Testis (tissue), 2 donors: ENCODE data around the gene POLR2E.

ENCODE experiments used
- POLR2A ChIP-seq: fragments of 450-650 bp; IDR thresholded peaks from one replicate; pipeline ENCODE4 v1.6.1; 2017; ENCODE audit warnings: antibody characterized with exemption, mild to moderate bottlenecking, moderate library complexity
- TF ChIP-seq, protein P1 (sequence below), 3 experiments: fragments of 450-650 bp in 2 of 3; fragments of 200-600 bp in 1 of 3; sonication (generic) in 1 of 3; IDR thresholded peaks; one replicate each; pipeline ENCODE4 v1.5.1; 2016 to 2019; ENCODE audit warnings: antibody characterized with exemption in 3 of 3, mild to moderate bottlenecking in 2 of 3, moderate library complexity in 1 of 3

DNA sequence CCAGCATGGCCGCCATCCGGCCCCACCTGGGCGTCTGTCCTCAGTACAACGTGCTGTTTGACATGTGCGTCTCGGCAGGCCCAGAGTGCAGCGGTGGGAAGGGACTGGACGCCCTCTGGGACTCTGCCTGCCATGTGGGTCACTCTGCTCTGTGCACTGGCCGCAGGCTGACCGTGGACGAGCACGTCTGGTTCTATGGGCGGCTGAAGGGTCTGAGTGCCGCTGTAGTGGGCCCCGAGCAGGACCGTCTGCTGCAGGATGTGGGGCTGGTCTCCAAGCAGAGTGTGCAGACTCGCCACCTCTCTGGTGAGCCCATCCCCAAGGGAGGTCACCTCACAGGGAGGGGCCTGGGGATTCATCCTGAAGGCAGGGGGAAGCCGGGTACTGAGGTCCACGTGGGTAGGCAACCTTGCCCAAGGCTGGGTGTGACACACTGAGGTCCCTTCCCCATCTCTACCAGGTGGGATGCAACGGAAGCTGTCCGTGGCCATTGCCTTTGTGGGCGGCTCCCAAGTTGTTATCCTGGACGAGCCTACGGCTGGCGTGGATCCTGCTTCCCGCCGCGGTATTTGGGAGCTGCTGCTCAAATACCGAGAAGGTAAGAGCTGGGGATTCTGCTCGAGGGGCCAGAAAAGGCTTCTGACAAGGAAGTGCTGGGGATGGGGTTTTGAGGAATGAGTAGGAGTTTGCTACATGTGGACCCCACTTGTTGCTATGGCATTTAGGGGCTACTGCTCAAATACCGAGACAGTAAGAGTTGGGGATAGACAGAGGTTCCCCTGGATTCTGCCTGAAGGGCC, 44.0 kb downstream of the POLR2E start:
- TF ChIP-seq, protein P1, sequence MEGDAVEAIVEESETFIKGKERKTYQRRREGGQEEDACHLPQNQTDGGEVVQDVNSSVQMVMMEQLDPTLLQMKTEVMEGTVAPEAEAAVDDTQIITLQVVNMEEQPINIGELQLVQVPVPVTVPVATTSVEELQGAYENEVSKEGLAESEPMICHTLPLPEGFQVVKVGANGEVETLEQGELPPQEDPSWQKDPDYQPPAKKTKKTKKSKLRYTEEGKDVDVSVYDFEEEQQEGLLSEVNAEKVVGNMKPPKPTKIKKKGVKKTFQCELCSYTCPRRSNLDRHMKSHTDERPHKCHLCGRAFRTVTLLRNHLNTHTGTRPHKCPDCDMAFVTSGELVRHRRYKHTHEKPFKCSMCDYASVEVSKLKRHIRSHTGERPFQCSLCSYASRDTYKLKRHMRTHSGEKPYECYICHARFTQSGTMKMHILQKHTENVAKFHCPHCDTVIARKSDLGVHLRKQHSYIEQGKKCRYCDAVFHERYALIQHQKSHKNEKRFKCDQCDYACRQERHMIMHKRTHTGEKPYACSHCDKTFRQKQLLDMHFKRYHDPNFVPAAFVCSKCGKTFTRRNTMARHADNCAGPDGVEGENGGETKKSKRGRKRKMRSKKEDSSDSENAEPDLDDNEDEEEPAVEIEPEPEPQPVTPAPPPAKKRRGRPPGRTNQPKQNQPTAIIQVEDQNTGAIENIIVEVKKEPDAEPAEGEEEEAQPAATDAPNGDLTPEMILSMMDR (IDR thresholded peaks at IDR 0.05), result no peak
- TF ChIP-seq POLR2A, result no peak
